ENCODE data around the gene MMEL1.

DNA sequence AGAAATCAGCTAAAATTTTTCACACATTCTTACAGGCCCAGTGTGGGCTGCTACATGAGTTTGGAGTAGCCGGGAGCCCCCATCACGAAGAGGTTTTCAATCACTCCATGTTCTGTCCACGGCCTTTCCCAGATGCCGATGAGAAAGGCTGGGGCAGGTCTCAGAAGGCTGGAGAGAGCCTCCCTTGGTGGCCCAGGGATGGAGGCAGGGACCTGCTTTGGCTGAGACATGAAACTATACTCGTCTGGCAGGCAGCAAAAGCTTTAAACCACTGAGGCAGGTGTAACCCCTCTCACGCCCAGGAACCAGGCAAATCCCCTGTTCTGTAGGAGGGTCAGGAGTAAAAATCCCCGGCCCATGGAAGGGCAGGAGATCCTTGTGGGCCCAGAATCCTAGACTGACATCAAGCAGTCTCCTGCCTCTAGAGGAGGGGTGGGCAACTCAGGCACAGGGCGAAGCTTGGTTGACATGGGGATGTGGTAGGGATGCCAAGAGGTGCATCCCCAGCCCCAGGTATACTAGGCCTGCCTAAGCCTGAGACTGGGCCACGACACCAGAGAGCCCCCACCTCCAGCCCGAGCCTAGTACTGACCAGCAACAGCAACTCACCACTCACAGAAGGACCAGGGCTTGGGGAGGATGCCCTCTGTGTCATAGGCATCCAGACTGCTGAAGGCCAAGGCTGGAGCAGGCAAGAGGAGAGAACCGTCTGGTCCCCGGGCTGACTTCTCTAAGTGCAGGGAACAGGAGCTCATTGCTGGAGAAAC, 9.1 kb downstream of the MMEL1 start:
- TF ChIP-seq, protein P1, sequence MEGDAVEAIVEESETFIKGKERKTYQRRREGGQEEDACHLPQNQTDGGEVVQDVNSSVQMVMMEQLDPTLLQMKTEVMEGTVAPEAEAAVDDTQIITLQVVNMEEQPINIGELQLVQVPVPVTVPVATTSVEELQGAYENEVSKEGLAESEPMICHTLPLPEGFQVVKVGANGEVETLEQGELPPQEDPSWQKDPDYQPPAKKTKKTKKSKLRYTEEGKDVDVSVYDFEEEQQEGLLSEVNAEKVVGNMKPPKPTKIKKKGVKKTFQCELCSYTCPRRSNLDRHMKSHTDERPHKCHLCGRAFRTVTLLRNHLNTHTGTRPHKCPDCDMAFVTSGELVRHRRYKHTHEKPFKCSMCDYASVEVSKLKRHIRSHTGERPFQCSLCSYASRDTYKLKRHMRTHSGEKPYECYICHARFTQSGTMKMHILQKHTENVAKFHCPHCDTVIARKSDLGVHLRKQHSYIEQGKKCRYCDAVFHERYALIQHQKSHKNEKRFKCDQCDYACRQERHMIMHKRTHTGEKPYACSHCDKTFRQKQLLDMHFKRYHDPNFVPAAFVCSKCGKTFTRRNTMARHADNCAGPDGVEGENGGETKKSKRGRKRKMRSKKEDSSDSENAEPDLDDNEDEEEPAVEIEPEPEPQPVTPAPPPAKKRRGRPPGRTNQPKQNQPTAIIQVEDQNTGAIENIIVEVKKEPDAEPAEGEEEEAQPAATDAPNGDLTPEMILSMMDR (IDR thresholded peaks at IDR 0.05; ENCODE audit: extremely low read depth in 1 of 2, insufficient read depth in 1 of 2, low read depth in 1 of 2, low read length in 2 of 2): no peak
- TF ChIP-seq POLR2AphosphoS5 (IDR thresholded peaks at IDR 0.05; ENCODE audit: insufficient read depth, low read depth, low read length) (no peak), MYC (IDR thresholded peaks at IDR 0.05; ENCODE audit: low read depth, low read length) (no peak)

Measured in endothelial cell of umbilical vein (primary cell).